Immature natural killer cell (primary cell): ENCODE results near the gene DLGAP3. TPM values are rescaled to one million over a fixed set of nuclear protein-coding genes. Genes with fewer than 3 reads are reported as not detected.
A peak's percentile ranks its signal among the peaks of the same experiment; 100 is the strongest.

Source experiments
- DNase-seq, 3 donors: peaks; one replicate each; pipeline ENCODE4 v3.0.0; 2022; ENCODE audit warnings: mixed read lengths in 1 of 3
- H3K27ac Mint-ChIP-seq, 6 donors: one replicate each; pipeline ENCODE4 v1.8.0; 2020; ENCODE audit warnings: mixed read lengths in 6 of 6, mild to moderate bottlenecking in 5 of 6, inconsistent platforms in 4 of 6, moderate library complexity in 3 of 6
- H3K27me3 Mint-ChIP-seq, 3 donors: one replicate each; pipeline ENCODE4 v1.8.0; 2020 to 2021; ENCODE audit warnings: low read depth in 3 of 3, mild to moderate bottlenecking in 3 of 3, mixed read lengths in 3 of 3, moderate library complexity in 3 of 3, inconsistent platforms in 1 of 3
- H3K36me3 Mint-ChIP-seq, 3 donors: one replicate each; pipeline ENCODE4 v1.8.0; 2020; ENCODE audit warnings: mixed read lengths in 3 of 3, inconsistent platforms in 2 of 3, mild to moderate bottlenecking in 2 of 3
- H3K4me1 Mint-ChIP-seq, 2 donors: one replicate each; pipeline ENCODE4 v1.8.0; 2020; ENCODE audit warnings: inconsistent platforms in 2 of 2, mild to moderate bottlenecking in 2 of 2, mixed read lengths in 2 of 2, moderate library complexity in 1 of 2
- H3K4me3 Mint-ChIP-seq, 5 donors: one replicate each; pipeline ENCODE4 v1.8.0; 2020; ENCODE audit warnings: mild to moderate bottlenecking in 5 of 5, mixed read lengths in 5 of 5, inconsistent platforms in 3 of 5, moderate library complexity in 3 of 5
- H3K9me3 Mint-ChIP-seq, 6 donors: one replicate each; pipeline ENCODE4 v1.8.0; 2020; ENCODE audit warnings: mild to moderate bottlenecking in 6 of 6, mixed read lengths in 6 of 6, inconsistent platforms in 4 of 6, moderate library complexity in 3 of 6
- polyA plus RNA-seq, 3 donors: library from polyadenylated mRNA; unstranded; fragments of 300-500 nt; fragmentation: Illumina TruSeq; gene quantifications; one replicate each; pipeline ENCODE4 v1.2.3, GENCODE V29; 2021

DLGAP3 gene
- polyA plus RNA-seq, 3 donors from 2014 or later = 0.10 TPM; not detected in 2

GRCh38 chr1:34907487-34908090, 21.9 kb downstream of the DLGAP3 start:
- DNase-seq = no peak
- no peak overlapping the region for H3K4me3 Mint-ChIP-seq
- H3K36me3 Mint-ChIP-seq = no peaks in the 10 kb centered on the region
- H3K27ac Mint-ChIP-seq = no peak overlapping the region
- peaks cover 0 to 4% (median 3%) of the 10 kb centered on the region in 3 donors for H3K27me3 Mint-ChIP-seq
- H3K9me3 Mint-ChIP-seq = no peaks in the 10 kb centered on the region
- no peaks in the 10 kb centered on the region for H3K4me1 Mint-ChIP-seq

- H3K27ac Mint-ChIP-seq = no peak overlapping the region
- DNase-seq = no peak
- no peak overlapping the region for H3K4me3 Mint-ChIP-seq
- no peaks in the 10 kb centered on the region for H3K36me3 Mint-ChIP-seq
- H3K9me3 Mint-ChIP-seq = no peaks in the 10 kb centered on the region
- peaks cover 0 to 4% (median 3%) of the 10 kb centered on the region in 3 donors for H3K27me3 Mint-ChIP-seq
- no peaks in the 10 kb centered on the region for H3K4me1 Mint-ChIP-seq
These were observed 22.7 kb downstream of the DLGAP3 start for GRCh38 chr1:34906756-34907155.

GRCh38 chr1:34906222-34906621, 23.2 kb downstream of the DLGAP3 start:
- Mint-ChIP-seq H3K27ac (no peak overlapping the region), H3K4me1 (no peaks in the 10 kb centered on the region), H3K4me3 (no peak overlapping the region), H3K9me3 (no peaks in the 10 kb centered on the region), H3K36me3 (no peaks in the 10 kb centered on the region), H3K27me3 (peaks cover 0 to 7% (median 3%) of the 10 kb centered on the region in 3 donors)
- no peak for DNase-seq

- Mint-ChIP-seq H3K4me3 (no peak overlapping the region), H3K27ac (no peak overlapping the region), H3K4me1 (no peaks in the 10 kb centered on the region), H3K9me3 (no peaks in the 10 kb centered on the region), H3K36me3 (no peaks in the 10 kb centered on the region), H3K27me3 (peaks cover 2 to 9% (median 3%) of the 10 kb centered on the region in 3 donors)
- no peak for DNase-seq
These were observed 24.4 kb downstream of the DLGAP3 start for GRCh38 chr1:34905098-34905459.

- no peak for DNase-seq
- no peak overlapping the region for H3K27ac Mint-ChIP-seq
- no peaks in the 10 kb centered on the region for H3K4me1 Mint-ChIP-seq
- H3K27me3 Mint-ChIP-seq = peaks cover 2 to 9% (median 5%) of the 10 kb centered on the region in 3 donors
- no peaks in the 10 kb centered on the region for H3K9me3 Mint-ChIP-seq
- no peaks in the 10 kb centered on the region for H3K36me3 Mint-ChIP-seq
- no peak overlapping the region for H3K4me3 Mint-ChIP-seq
These were observed 25.0 kb downstream of the DLGAP3 start for GRCh38 chr1:34904236-34905097.

GRCh38 chr1:34901919-34902318, 27.5 kb downstream of the DLGAP3 start:
- H3K4me3 Mint-ChIP-seq = no peak overlapping the region
- no peak for DNase-seq
- H3K36me3 Mint-ChIP-seq = no peaks in the 10 kb centered on the region
- H3K4me1 Mint-ChIP-seq = no peaks in the 10 kb centered on the region
- H3K27ac Mint-ChIP-seq = no peak overlapping the region
- peaks cover 2 to 11% (median 5%) of the 10 kb centered on the region in 3 donors for H3K27me3 Mint-ChIP-seq
- H3K9me3 Mint-ChIP-seq = no peaks in the 10 kb centered on the region

GRCh38 chr1:34900775-34901502, 28.5 kb downstream of the DLGAP3 start:
- Mint-ChIP-seq H3K9me3 (no peaks in the 10 kb centered on the region), H3K4me3 (no peak overlapping the region)
- DNase-seq = no peak

GRCh38 chr1:34899906-34900305, 29.5 kb downstream of the DLGAP3 start:
- DNase-seq = no peak
- Mint-ChIP-seq H3K4me3 (no peak overlapping the region), H3K27me3 (peaks cover 2 to 9% (median 5%) of the 10 kb centered on the region in 3 donors), H3K4me1 (no peaks in the 10 kb centered on the region), H3K9me3 (no peaks in the 10 kb centered on the region), H3K36me3 (no peaks in the 10 kb centered on the region), H3K27ac (no peak overlapping the region)

More at GRCh38 chr1:34900775-34901502, 28.5 kb downstream of the DLGAP3 start:
- Mint-ChIP-seq H3K27ac (no peak overlapping the region), H3K4me1 (no peaks in the 10 kb centered on the region), H3K36me3 (no peaks in the 10 kb centered on the region), H3K27me3 (peaks cover 2 to 9% (median 5%) of the 10 kb centered on the region in 3 donors)

- Mint-ChIP-seq H3K4me1 (no peaks in the 10 kb centered on the region), H3K9me3 (no peaks in the 10 kb centered on the region), H3K36me3 (no peaks in the 10 kb centered on the region), H3K27me3 (peaks cover 2 to 9% (median 5%) of the 10 kb centered on the region in 3 donors), H3K4me3 (no peak overlapping the region), H3K27ac (no peak overlapping the region)
- no peak for DNase-seq
These were observed 30.0 kb downstream of the DLGAP3 start for GRCh38 chr1:34899471-34899870.

GRCh38 chr1:34898330-34898761, 31.1 kb downstream of the DLGAP3 start:
- H3K4me1 Mint-ChIP-seq = no peaks in the 10 kb centered on the region
- H3K36me3 Mint-ChIP-seq = peaks cover 0 to 1% (median 0%) of the 10 kb centered on the region in 3 donors
- H3K27me3 Mint-ChIP-seq = peaks cover 4 to 9% (median 5%) of the 10 kb centered on the region in 3 donors
- H3K9me3 Mint-ChIP-seq = peaks cover 0 to 1% (median under 1%) of the 10 kb centered on the region in 6 donors
- H3K27ac Mint-ChIP-seq = no peak overlapping the region
- H3K4me3 Mint-ChIP-seq = no peak overlapping the region
- DNase-seq = no peak

GRCh38 chr1:34896612-34897011, 32.8 kb downstream of the DLGAP3 start:
- Mint-ChIP-seq H3K27ac (no peak overlapping the region), H3K4me3 (no peak overlapping the region), H3K9me3 (peaks cover 7 to 14% (median 12%) of the 10 kb centered on the region in 6 donors), H3K4me1 (no peaks in the 10 kb centered on the region), H3K27me3 (peaks cover 5 to 11% (median 10%) of the 10 kb centered on the region in 3 donors), H3K36me3 (peaks cover 3 to 8% (median 6%) of the 10 kb centered on the region in 3 donors)
- peak in 1 of 3 donors; percentile 9 for DNase-seq

GRCh38 chr1:34889705-34890104, 39.7 kb downstream of the DLGAP3 start:
- Mint-ChIP-seq H3K4me1 (no peaks in the 10 kb centered on the region), H3K36me3 (peaks cover 3 to 8% (median 6%) of the 10 kb centered on the region in 3 donors), H3K4me3 (no peak overlapping the region), H3K27me3 (peaks cover 6 to 20% (median 14%) of the 10 kb centered on the region in 3 donors), H3K27ac (no peak overlapping the region), H3K9me3 (peaks cover 11 to 15% (median 14%) of the 10 kb centered on the region in 6 donors)
- DNase-seq = no peak

GRCh38 chr1:34887593-34887992, 41.9 kb downstream of the DLGAP3 start:
- Mint-ChIP-seq H3K4me1 (no peaks in the 10 kb centered on the region), H3K4me3 (no peak overlapping the region), H3K36me3 (peaks cover 0 to 8% (median 6%) of the 10 kb centered on the region in 3 donors), H3K27ac (no peak overlapping the region), H3K9me3 (peaks cover 7 to 13% (median 10%) of the 10 kb centered on the region in 6 donors), H3K27me3 (peaks cover 7 to 23% (median 13%) of the 10 kb centered on the region in 3 donors)
- no peak for DNase-seq
